ENCODE measurements around the gene KIF2B.

Gene KIF2B, protein sequence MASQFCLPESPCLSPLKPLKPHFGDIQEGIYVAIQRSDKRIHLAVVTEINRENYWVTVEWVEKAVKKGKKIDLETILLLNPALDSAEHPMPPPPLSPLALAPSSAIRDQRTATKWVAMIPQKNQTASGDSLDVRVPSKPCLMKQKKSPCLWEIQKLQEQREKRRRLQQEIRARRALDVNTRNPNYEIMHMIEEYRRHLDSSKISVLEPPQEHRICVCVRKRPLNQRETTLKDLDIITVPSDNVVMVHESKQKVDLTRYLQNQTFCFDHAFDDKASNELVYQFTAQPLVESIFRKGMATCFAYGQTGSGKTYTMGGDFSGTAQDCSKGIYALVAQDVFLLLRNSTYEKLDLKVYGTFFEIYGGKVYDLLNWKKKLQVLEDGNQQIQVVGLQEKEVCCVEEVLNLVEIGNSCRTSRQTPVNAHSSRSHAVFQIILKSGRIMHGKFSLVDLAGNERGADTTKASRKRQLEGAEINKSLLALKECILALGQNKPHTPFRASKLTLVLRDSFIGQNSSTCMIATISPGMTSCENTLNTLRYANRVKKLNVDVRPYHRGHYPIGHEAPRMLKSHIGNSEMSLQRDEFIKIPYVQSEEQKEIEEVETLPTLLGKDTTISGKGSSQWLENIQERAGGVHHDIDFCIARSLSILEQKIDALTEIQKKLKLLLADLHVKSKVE
- long read RNA-seq = 0 reads

DNA sequence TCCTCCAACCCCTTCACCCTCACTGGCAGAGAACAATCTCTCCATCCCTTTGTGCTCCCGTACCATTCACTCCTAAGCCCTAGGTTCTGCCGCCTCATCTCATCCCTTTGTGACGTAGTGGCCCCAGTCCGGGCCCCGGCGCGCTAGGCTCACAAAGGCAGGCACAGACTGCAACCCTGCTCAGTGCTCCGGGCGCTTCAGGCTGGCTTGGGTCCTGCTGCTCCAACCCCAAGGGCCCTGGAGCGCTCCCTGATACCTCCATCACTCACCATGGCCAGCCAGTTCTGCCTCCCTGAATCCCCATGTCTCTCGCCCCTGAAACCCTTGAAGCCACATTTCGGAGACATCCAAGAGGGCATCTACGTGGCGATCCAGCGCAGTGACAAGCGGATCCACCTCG lies at the start of gene KIF2B:
TSS of gene KIF2B (plus strand) at position 164 of the 400 bp plus-strand sequence. CDS start at position 271, 107 bp downstream.
- H3K4me3 ChIP-seq (replicated peaks; ENCODE audit: insufficient read depth, low read length) = no peak within 1 kb of the TSS
- DNase-seq (ENCODE audit: low read depth in 1 of 2, low spot score in 1 of 2) = no peak
- H3K27ac ChIP-seq (replicated peaks) = no peak within 1 kb of the TSS
- H3K27me3 ChIP-seq (ENCODE audit: insufficient read depth, poor library complexity, severe bottlenecking) = no peaks in the 10 kb centered on the region
- TF ChIP-seq SPI1 (IDR thresholded peaks at IDR 0.05; ENCODE audit: borderline replicate concordance, low read depth) (no peak), POLR2AphosphoS5 (IDR thresholded peaks at IDR 0.05; ENCODE audit: low read depth) (no peak), GABPA (IDR thresholded peaks at IDR 0.05; ENCODE audit: low read depth) (no peak)
- TF ChIP-seq, protein P1, sequence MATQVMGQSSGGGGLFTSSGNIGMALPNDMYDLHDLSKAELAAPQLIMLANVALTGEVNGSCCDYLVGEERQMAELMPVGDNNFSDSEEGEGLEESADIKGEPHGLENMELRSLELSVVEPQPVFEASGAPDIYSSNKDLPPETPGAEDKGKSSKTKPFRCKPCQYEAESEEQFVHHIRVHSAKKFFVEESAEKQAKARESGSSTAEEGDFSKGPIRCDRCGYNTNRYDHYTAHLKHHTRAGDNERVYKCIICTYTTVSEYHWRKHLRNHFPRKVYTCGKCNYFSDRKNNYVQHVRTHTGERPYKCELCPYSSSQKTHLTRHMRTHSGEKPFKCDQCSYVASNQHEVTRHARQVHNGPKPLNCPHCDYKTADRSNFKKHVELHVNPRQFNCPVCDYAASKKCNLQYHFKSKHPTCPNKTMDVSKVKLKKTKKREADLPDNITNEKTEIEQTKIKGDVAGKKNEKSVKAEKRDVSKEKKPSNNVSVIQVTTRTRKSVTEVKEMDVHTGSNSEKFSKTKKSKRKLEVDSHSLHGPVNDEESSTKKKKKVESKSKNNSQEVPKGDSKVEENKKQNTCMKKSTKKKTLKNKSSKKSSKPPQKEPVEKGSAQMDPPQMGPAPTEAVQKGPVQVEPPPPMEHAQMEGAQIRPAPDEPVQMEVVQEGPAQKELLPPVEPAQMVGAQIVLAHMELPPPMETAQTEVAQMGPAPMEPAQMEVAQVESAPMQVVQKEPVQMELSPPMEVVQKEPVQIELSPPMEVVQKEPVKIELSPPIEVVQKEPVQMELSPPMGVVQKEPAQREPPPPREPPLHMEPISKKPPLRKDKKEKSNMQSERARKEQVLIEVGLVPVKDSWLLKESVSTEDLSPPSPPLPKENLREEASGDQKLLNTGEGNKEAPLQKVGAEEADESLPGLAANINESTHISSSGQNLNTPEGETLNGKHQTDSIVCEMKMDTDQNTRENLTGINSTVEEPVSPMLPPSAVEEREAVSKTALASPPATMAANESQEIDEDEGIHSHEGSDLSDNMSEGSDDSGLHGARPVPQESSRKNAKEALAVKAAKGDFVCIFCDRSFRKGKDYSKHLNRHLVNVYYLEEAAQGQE (IDR thresholded peaks at IDR 0.05; ENCODE audit: insufficient replicate concordance, low read depth) = no peak
- TF ChIP-seq, protein P2, sequence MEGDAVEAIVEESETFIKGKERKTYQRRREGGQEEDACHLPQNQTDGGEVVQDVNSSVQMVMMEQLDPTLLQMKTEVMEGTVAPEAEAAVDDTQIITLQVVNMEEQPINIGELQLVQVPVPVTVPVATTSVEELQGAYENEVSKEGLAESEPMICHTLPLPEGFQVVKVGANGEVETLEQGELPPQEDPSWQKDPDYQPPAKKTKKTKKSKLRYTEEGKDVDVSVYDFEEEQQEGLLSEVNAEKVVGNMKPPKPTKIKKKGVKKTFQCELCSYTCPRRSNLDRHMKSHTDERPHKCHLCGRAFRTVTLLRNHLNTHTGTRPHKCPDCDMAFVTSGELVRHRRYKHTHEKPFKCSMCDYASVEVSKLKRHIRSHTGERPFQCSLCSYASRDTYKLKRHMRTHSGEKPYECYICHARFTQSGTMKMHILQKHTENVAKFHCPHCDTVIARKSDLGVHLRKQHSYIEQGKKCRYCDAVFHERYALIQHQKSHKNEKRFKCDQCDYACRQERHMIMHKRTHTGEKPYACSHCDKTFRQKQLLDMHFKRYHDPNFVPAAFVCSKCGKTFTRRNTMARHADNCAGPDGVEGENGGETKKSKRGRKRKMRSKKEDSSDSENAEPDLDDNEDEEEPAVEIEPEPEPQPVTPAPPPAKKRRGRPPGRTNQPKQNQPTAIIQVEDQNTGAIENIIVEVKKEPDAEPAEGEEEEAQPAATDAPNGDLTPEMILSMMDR (IDR thresholded peaks at IDR 0.05; ENCODE audit: insufficient read depth, low read length) = no peak

DNA sequence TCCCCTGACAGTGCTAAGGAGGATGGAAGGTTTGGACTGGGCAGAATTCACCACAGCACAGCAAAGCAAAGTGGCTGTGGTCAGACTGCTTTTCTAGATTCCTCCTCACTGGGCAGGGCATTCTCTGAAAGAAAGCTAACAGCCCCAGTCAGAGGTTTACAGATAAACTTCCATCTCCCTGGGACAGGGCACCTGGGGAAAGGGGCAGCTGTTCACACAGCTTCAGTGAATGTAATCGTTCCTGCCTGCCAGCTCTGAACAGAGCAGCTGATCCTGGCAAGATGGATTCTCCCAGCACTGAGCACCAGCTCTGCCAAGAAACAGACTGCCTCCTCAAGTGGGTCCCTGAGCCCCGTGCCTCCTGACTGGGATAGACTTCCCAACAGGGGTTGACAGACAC lies 42.4 kb upstream of the KIF2B start:
- no peak overlapping the region for H3K27ac ChIP-seq (replicated peaks)

DNA sequence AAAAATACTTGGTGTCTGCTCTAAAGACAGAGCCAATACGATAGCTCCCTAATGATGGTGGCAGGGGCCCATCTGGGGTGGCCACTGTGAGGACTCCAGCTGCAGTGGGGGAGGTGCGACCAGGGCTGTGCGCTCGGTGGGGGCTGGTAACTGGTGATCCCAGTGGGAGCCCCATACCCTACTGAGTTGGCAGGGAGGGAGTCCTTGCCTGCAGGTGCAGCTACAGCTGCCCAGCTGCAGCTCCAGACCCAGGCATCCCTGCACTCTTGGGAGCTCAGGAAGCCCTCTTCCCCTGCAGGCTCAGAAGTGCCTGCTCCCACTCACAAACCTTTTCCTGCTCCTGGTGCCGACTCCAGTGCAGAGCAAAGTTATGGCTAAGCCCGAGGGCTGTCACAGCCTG lies 31.2 kb upstream of the KIF2B start:
- Histone ChIP-seq H3K4me3 (replicated peaks; ENCODE audit: insufficient read depth, low read length) (no peak overlapping the region), H3K27ac (replicated peaks) (no peak overlapping the region), H3K27me3 (ENCODE audit: insufficient read depth, poor library complexity, severe bottlenecking) (peaks cover 2% of the 10 kb centered on the region)
- TF ChIP-seq POLR2AphosphoS5 (IDR thresholded peaks at IDR 0.05; ENCODE audit: low read depth) = no peak
- TF ChIP-seq, protein P2 (IDR thresholded peaks at IDR 0.05; ENCODE audit: insufficient read depth, low read length) = no peak
- TF ChIP-seq SPI1 (IDR thresholded peaks at IDR 0.05; ENCODE audit: borderline replicate concordance, low read depth) = no peak
- TF ChIP-seq, protein P1 (IDR thresholded peaks at IDR 0.05; ENCODE audit: insufficient replicate concordance, low read depth) = no peak
- TF ChIP-seq GABPA (IDR thresholded peaks at IDR 0.05; ENCODE audit: low read depth) = no peak
- DNase-seq (ENCODE audit: low read depth in 1 of 2, low spot score in 1 of 2) = no peak

More for the DNA sequence above, 42.4 kb upstream of the KIF2B start:
- Histone ChIP-seq H3K4me3 (replicated peaks; ENCODE audit: insufficient read depth, low read length) (no peak overlapping the region), H3K27me3 (ENCODE audit: insufficient read depth, poor library complexity, severe bottlenecking) (no peaks in the 10 kb centered on the region)
- TF ChIP-seq, protein P1 (IDR thresholded peaks at IDR 0.05; ENCODE audit: insufficient replicate concordance, low read depth) = no peak
- TF ChIP-seq SPI1 (IDR thresholded peaks at IDR 0.05; ENCODE audit: borderline replicate concordance, low read depth) (no peak), POLR2AphosphoS5 (IDR thresholded peaks at IDR 0.05; ENCODE audit: low read depth) (no peak), GABPA (IDR thresholded peaks at IDR 0.05; ENCODE audit: low read depth) (no peak)
- TF ChIP-seq, protein P2 (IDR thresholded peaks at IDR 0.05; ENCODE audit: insufficient read depth, low read length) = no peak
- no peak for DNase-seq (ENCODE audit: low read depth in 1 of 2, low spot score in 1 of 2)
